SKM-1 treated with dmso at 0.1 percent for 144 hours (cell line): ENCODE measurements around the gene SLC6A2.

Source experiments
- DNase-seq: peaks from one replicate; lab custom pipeline; 2025; ENCODE audit not compliant: unreplicated experiment; lab: John Stamatoyannopoulos, UW

Gene SLC6A2

GRCh38 chr16:55671206-55671973 is 15.6 kb downstream of the SLC6A2 start:
- DNase-seq, result no peak

DNA sequence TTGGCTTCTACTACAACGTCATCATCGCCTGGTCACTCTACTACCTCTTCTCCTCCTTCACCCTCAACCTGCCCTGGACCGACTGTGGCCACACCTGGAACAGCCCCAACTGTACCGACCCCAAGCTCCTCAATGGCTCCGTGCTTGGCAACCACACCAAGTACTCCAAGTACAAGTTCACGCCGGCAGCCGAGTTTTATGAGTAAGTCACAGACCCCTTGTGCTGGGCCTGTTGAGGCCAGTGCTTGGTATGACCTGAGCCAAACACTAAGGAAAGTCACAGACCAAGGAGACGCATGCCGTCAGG is 16.1 kb downstream of the SLC6A2 start:
- no peak for DNase-seq

GRCh38 chr16:55672471-55672870 is 16.7 kb downstream of the SLC6A2 start:
- DNase-seq, result no peak

DNA sequence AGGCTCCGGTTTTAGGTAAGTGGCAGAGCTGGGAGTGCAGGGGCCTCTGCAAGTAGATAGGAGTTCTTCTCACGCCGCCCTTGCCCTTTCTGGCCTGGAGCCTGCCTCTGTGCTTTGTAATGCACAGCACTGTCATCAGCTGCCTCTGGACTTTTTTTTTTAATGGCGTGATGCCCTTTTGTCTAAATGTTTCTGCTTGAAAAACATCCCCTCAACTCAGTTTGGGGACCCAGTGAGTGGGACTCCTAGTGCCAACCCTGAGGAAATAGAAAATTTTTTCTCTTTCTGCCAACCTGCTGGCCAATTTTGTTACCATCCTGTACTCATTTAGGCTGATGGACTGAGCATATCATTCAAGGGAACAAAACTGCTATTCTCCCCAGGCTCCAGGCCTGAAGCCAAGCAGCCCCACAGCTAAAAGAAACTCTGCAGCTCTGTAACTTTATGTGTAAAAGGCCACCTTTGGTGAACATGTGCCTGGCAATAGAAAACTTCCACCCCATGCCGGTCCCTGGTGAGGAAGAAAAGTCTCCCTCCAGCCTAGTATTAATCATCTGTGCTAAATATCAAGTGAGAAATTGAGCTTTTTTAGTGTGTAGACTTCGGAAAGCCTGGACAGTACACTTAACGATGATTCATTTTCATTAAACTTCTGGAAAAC is 22.5 kb downstream of the SLC6A2 start:
- no peak for DNase-seq

DNA sequence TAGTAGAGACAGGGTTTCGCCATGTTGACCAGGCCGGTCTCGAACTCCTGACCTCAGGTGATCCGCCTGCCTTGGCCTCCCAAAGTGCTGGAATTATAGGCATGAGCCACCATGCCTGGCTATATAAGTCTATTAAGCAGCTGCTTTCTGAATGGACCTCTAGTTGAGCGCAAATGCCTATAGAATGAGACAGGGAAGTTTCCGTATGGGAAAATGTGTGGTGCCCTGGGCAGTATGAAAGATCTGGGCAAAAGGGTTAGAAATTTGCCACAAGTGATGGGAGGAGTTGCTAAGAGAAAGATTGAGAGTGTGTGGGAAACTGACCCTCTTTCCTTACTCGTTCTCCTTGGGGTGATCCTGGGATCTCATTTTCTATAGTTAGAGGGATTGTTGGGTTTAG is 26.3 kb downstream of the SLC6A2 start:
- no peak for DNase-seq

GRCh38 chr16:55685973-55686372 is 30.2 kb downstream of the SLC6A2 start:
- no peak for DNase-seq

DNA sequence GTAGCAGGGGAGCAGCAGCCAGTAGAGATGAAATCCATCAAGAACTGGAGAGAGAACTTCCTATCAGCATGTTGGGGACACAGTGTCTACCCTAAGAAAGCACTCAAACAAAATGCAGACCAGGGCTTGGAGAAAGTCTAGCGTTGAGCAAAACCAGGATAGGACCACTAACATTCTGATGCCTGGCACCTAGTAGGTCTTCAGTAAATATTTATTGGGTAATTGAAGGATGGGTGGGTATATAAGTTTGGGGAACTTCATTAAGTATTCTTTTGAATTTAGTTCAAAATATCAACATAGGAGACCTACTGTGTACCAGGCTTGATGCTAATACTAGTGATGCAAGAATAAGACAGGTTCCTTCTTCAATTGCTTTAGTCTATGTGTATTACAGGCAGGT is 30.9 kb downstream of the SLC6A2 start:
- DNase-seq, result no peak

DNA sequence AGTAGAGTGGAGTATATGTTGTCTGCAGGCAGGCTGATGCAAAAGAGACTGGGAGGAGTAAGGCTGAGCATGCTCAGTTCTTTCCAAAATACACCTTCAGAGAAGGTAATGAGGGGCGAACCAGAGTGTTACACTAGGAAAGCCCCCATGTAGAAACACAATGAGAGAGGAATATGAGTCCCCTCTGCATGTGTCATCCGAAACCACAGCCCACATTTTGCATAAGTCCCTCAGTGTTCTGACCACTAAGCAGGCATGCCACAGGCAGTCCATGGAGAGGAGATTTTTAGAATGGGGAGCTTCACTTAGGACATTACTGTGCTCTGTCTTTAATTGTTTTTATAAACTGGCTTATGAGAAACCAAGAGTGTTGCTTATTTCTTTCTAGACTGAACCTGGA is 32.0 kb downstream of the SLC6A2 start:
- no peak for DNase-seq

DNA sequence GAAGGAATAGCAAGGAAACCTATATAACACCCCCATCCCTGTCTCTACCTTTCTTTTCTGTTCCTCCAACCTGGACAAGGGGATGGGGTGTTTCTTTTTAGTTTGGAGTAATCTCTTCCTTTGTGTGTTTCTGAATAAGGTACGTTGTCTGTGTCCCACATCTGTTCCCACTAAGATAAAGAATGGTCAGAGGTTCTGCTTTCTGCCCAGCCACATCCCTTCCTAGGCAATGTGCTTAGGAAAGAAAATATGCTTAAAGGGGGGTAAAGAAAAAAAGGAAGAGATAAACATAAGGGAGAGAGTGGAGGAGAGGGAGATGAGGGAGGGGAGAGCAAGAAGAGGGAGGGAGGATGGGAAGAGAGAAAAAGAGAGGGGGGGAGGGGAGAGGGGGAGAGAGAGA is 35.1 kb downstream of the SLC6A2 start:
- DNase-seq, result no peak

DNA sequence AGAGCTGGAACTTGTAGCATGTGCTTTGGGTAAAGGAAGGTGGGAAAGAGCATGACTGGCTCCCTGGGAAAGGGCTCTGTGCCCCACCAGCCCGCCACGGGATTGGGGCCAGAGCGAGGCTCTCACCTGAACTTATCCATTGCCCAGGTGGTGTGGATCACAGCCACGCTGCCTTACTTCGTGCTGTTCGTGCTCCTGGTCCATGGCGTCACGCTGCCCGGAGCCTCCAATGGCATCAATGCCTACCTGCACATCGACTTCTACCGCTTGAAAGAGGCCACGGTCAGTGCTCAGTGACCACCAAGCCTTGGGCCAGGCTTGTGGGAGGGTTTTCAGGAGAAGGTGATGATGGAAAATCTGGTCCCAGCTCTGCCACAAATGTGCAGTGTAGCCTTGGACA is 36.0 kb downstream of the SLC6A2 start:
- DNase-seq, result no peak

DNA sequence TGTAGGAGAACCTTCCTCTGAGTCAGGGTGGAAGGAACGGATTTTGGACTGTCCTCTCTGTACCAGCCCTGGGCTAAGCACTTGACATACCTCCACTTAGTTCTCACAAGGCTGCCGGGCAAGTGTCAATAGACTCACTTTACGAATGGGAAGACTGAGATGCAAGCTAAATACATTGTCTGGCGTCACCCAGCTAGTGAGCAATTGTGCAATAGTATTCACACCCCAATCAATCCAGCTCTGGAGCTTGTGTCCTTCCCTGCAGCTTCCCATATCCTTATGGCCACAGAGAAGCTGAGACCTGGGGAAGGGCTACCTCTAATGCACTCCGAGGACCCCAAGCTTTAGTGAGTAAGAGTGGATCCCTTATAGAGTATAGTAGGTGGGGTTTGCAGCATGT is 39.8 kb downstream of the SLC6A2 start:
- no peak for DNase-seq

- no peak for DNase-seq
Measured at GRCh38 chr16:55697867-55698266, 42.1 kb downstream of the SLC6A2 start.

DNA sequence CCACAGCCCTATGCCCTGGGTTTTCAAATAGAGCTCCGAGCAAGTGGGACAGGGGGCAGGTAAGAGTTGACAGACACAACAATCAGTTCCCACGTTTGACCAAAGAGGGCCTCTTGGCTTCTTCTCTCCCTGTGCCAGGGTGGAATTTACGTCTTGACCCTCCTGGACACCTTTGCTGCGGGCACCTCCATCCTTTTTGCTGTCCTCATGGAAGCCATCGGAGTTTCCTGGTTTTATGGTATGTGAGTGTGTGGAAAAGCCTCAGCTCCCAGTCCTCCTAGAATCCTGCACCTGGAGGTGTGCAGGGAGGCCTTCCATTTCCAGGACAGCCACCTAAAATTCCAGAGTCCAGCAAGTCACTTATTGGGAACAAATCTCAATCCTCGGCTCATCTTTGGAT is 42.5 kb downstream of the SLC6A2 start:
- no peak for DNase-seq

DNA sequence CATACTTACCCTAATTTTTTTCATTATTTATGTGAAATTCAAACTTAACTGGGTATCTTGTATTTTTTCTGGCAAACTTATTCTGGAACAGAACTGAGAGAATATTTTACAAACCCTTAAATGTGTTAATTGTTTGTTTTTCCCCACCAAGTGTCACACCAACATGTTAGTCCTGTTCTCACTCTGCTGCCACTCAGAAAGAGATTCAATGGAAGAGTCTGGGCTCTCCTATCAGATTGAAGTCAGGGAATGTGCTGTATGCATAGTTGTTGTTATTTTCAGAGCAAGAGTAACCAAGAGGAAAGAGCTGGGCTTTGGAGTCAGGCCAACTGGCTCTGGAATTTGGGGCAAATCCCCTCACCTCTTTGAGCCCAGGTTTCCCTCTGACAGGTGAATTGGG is 43.2 kb downstream of the SLC6A2 start:
- no peak for DNase-seq

DNA sequence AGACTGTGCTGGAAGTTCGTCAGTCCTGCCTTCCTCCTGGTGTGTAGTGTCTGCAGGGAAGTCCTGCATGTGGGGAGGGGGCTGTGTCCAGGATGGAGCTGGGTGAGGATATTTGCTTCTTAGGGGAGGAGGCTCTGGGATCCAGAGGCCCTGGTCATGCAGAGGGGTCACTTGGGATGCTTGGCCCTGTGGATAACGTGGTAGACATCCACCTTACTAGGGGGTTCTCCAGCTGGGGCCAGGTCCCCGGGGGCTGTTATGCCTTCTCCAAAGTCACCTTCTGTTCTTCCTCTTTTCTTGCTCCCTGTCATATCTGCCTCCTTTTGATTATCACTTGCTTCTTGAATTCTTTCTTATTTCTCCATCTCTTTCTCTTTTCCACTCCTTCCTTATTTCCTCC is 43.8 kb downstream of the SLC6A2 start:
- no peak for DNase-seq

- DNase-seq, result no peak
Measured at GRCh38 chr16:55700067-55700466, 44.3 kb downstream of the SLC6A2 start.

DNA sequence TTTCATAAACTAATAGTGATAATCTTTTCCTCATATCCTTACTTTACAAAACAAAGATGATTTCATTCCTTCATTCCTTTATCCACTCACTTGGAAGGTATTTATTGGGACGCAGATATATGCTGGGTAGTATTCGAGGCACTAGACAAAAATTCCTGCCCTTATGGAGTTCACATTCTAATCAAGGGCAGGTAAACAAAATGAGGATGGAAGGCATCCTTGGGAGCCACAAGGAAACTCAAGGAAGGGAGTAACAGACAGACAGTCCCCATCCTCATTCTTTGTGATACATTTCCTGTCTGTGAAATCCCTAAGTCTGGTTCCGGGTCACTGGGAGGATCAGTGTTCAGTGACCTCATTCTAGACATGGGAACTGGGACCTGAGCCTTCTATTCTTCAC is 45.2 kb downstream of the SLC6A2 start:
- DNase-seq, result no peak

GRCh38 chr16:55701442-55702319 is 45.9 kb downstream of the SLC6A2 start:
- peak; percentile 65 for DNase-seq

DNA sequence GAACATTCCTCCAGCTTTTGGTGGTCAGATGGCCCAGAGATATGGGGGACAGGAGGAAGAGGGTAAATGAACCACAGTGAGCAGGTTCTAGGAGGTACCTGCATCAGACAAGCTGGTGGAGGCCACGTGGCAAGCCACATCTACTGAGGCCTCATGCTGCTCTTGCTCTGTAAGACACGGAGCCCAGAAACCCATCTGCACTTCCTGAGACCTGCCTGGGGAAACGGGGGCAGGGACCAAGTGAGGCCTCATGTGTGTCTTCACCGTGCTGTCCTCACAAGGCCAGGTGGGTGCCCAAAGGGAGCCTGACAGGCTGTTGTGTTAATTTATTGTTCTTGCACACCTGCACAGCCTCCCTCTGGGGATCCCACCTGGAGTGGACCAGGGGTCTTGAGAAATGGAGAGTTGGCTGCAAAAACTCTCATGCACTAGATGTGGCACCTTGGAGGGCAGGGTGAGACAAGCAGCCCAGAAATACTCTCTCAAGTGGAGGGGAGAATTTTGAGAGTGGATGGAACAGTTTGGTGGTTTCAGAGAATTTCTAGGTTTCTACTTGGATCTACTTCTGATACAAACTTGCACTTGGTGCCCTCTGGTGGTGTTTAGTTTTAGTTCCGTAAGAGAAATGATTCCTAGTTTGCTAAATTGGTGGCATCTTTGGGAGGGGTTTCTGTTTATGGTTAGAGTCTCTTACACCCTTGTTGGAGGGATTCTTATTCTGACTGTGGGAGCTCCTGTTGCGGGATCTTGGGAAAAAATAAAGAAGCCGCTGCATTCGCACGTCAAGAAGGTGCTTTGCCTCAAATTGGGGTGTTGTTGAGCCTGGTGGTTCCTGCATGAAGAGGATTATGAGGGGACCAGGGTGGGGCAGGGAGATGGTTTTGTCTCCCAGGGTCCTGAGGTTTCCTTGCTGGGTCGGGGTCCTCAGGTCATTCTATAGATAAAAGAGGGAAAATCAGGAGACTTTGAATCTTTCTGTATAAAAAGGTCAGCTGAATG is 47.5 kb downstream of the SLC6A2 start:
- peak; percentile 69 for DNase-seq

GRCh38 chr16:55706739-55707384 is 51.1 kb downstream of the SLC6A2 start:
- no peak for DNase-seq
